Measurements from ENCODE around the gene STPG3. TPM values are rescaled to one million over a fixed set of nuclear protein-coding genes. Genes with fewer than 3 reads are reported as not detected.

Gene STPG3
- polyA plus RNA-seq, 1 of the 3 experiments (the other 2 are of a cell fraction), result not detected

- TF ChIP-seq REST (IDR thresholded peaks at IDR 0.05; ENCODE audit: low read depth, low read length) (no peak), FOXM1 (IDR thresholded peaks at IDR 0.05; ENCODE audit: low read depth) (no peak), MEF2A (IDR thresholded peaks at IDR 0.05; ENCODE audit: borderline replicate concordance, low read depth) (no peak), EZH2phosphoT487 (IDR thresholded peaks at IDR 0.05; ENCODE audit: borderline replicate concordance, low read depth) (no peak), YY1 (IDR thresholded peaks at IDR 0.05; ENCODE audit: low read depth) (no peak), USF2 (IDR thresholded peaks at IDR 0.05; ENCODE audit: borderline replicate concordance, low read depth, low read length) (no peak), RCOR1 (IDR thresholded peaks at IDR 0.05; ENCODE audit: low read length) (no peak), EP300 (IDR thresholded peaks at IDR 0.05; ENCODE audit: borderline replicate concordance in 1 of 2, low read depth in 1 of 2, low read length in 1 of 2) (no peak)
Measured at GRCh38 chr9:137279741-137280473, 28.8 kb downstream of the STPG3 start (continued).

GRCh38 chr9:137280474-137281344 lies 29.6 kb downstream of the STPG3 start:
- Histone ChIP-seq H3K9me3 (no peaks in the 10 kb centered on the region), H3K9ac (no peak overlapping the region), H3K4me1 (ENCODE audit: control insufficient read depth in 1 of 2, insufficient read depth in 2 of 2, low read depth in 1 of 2, low read length in 1 of 2) (peaks cover 0 to 8% of the 10 kb centered on the region in 2 experiments; a peak in 2 of 4 replicates), H3K27ac (ENCODE audit: low read depth in 2 of 2, low read length in 1 of 2) (no peak overlapping the region), H3K79me2 (ENCODE audit: insufficient read depth) (no peaks in the 10 kb centered on the region), H4K20me1 (ENCODE audit: insufficient read depth) (no peaks in the 10 kb centered on the region), H2AFZ (ENCODE audit: low read depth) (peak overlapping the region; percentile 51; the same call in 1 of the 2 replicates), H3K27me3 (ENCODE audit: insufficient read depth) (no peaks in the 10 kb centered on the region), H3K36me3 (replicated peaks in 1 of 2; ENCODE audit: control insufficient read depth in 1 of 2, insufficient read depth in 2 of 2, low read length in 1 of 2) (no peaks in the 10 kb centered on the region), H3K9me2 (no peaks in the 10 kb centered on the region), H3F3A (replicated peaks; ENCODE audit: insufficient read depth) (peaks cover 7% of the 10 kb centered on the region), H3K4me2 (peak overlapping the region; percentile 66), H3K4me3 (ENCODE audit: low read depth in 2 of 2, low read length in 1 of 2) (peak overlapping the region in 1 of 2 experiments; percentile 37; a peak in 3 of 4 replicates)
- DNase-seq, result peak; percentile 92
- CTCF ChIA-PET, result interaction anchor here (0.8 to 1.9 kb wide), 5 partner anchors 13 to 142 kb away, joined by 3 to 8 read pairs (median 3); partner anchors contain the start of genes EXD3, NOXA1 and NRARP
- WGBS (ENCODE audit: low lambda C conversion rate), result 30% methylated on average over 50 of the region's 85 CpGs
- POLR2A ChIA-PET, result no interaction called here
- no peak for TF ChIP-seq REST (IDR thresholded peaks at IDR 0.05; ENCODE audit: low read depth, low read length)
- no peak for TF ChIP-seq RXRA (IDR thresholded peaks at IDR 0.05; ENCODE audit: borderline replicate concordance, low read depth)
- TF ChIP-seq USF1 (IDR thresholded peaks at IDR 0.05; ENCODE audit: borderline replicate concordance, low read depth), result no peak
- TF ChIP-seq USF2 (IDR thresholded peaks at IDR 0.05; ENCODE audit: borderline replicate concordance, low read depth, low read length), result no peak
- peak; percentile 21 for TF ChIP-seq RAD21 (IDR thresholded peaks at IDR 0.05; ENCODE audit: low read length)
- no peak for TF ChIP-seq EZH2phosphoT487 (IDR thresholded peaks at IDR 0.05; ENCODE audit: borderline replicate concordance, low read depth)
- TF ChIP-seq JUND (IDR thresholded peaks at IDR 0.05), result no peak
- TF ChIP-seq RCOR1 (IDR thresholded peaks at IDR 0.05; ENCODE audit: low read length), result no peak
- peak; percentile 46 for TF ChIP-seq CTCF (IDR thresholded peaks at IDR 0.05)

All from SK-N-SH (cell line).